NCI-H748 treated with DMSO at 0.1 percent for 48 hours (cell line): Measurements from ENCODE around the gene PKN2.
"Not testable (repeated sequence)": the region's sequence is repeated elsewhere in the genome, so short reads cannot be mapped to it uniquely, and the experiment has no call there.

Experiments used
- DNase-seq: peaks from one replicate; lab custom pipeline; 2025; lab: John Stamatoyannopoulos, UW

Gene PKN2

DNA sequence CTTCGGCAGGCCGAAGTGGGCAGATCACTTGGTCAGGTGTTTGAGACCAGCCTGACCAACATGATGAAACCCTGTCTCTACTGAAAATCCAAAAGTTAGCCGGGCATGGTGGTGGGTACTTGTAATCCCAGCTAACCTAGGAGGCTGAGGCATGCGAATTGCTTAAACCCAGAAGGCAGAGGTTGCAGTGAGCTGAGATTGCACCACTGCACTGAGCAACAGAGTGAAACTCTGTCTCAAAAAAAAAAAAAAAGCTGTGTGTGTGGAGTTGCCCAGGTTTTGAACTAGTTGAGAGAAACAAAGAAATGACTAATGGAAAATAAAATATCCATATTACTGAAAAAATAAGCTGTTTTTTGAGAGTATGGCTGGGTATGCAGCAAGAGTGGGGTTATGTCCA lies 107.1 kb downstream of the PKN2 start:
- no peak for DNase-seq

DNA sequence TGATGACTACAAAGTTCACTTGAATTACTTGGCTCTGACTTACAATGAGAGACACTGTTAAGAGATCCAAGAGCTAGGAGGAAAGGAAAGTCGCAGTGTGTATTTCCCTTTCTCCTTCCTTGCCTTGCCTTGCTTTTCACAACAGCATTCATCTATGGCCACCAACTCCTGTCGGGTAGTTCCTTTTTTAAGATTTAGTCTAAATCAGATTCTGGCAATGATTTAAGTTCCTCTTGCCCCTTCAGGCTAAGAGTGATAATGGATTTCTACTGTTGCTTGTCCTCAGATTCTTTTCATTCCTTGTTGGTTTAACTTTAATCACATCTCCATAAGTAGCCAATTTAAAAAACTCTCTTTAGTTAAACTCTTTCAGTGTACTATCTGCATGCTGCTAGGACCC lies 115.4 kb downstream of the PKN2 start:
- DNase-seq: no peak

DNA sequence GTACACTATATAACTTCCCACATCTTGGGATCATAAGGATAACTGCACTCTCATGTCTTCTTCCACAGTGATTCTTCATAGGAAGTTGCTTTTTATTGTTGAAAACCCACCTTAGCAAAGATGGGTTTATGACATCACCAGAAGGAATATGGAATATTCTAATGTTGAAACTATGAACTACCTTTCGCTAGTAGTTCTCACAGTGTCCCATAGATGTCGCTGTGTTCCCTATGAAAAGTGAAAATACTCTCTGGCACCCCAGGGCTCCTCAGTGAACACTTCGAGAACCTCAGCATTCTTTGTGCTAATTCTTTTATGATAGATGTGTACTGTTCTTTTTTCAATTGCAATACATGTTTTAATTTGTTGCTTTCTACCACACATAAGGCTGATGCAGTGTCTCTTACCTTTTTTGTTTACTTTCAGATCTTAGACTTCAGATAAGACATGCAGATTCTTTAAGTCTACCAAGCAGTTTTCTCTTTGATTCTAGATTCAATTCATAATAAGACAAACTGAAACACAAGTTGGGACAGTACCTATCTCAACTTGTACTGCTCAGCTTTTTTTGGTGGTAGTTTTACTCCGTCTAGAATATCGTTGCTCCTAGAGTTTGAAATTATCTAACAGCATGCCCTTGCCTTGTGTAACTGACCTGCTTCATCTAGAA lies 116.4 kb downstream of the PKN2 start:
- no peak for DNase-seq

DNA sequence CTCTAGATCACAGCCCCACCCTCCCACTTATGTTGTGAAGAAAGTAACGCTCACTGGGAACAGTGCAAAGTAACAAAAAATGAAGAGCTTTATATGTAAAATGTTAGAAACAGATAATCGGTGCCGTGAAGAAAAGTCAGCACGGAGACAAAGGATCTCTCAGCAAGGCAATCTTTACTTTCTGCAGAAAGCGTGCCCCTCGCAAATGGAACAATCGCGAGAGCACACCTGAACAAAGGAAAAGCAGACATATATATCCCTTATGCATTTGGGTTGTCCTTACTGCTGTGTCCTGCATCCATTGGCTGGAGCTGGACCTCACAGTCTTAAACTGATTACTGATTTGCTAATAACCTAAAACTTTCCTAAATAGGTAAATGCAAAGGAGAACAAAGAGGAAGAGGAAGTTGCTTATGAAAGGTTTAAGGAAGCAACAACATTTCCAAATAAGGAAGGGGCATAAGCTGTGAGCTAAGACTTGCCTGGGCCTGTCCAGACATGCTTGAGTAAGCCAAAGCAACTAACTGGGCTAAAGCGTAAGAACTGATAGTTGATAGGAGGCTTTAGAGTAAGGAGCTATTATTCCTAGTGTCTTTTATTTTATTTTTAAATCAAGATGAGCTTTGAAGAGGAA lies 117.6 kb downstream of the PKN2 start:
- no peak for DNase-seq

GRCh38 chr1:88802404-88802803 lies 118.3 kb downstream of the PKN2 start:
- DNase-seq: no peak

- DNase-seq: no peak
Measured at GRCh38 chr1:88802950-88803349, 118.9 kb downstream of the PKN2 start.

GRCh38 chr1:88803444-88803843 lies 119.4 kb downstream of the PKN2 start:
- DNase-seq: no peak

DNA sequence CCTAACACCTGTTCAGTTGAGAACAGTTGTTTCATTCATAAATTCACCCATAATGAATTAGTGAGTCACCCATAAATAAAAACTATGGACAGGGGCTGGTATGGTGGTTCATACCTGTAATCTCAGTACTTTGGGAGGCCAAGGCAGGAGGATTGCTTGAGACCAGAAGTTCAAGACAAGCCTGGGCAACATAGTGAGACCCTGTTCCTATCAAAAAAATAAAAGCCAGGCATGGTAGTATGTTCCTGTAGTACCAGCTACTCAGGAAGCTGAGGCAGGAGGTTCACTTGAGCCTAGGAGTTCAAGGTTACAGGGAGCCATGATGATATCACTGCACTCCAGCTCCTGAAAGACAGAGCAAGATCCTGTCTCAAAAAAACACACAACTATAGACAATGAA lies 128.3 kb downstream of the PKN2 start:
- DNase-seq: no peak

DNA sequence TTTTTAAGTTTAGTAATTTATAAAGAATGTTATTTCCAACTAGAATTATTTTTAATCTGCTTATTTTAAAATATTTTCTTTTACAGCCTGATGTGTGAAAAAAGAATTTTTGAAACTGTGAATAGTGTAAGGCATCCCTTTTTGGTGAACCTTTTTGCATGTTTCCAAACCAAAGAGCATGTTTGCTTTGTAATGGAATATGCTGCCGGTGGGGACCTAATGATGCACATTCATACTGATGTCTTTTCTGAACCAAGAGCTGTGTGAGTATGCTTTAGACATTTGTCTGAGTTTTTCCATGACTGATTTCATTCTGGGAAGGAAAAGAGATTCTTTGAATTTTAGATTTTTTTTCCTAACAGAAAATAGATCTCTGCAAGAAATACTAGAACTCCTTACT lies 129.4 kb downstream of the PKN2 start:
- no peak for DNase-seq

DNA sequence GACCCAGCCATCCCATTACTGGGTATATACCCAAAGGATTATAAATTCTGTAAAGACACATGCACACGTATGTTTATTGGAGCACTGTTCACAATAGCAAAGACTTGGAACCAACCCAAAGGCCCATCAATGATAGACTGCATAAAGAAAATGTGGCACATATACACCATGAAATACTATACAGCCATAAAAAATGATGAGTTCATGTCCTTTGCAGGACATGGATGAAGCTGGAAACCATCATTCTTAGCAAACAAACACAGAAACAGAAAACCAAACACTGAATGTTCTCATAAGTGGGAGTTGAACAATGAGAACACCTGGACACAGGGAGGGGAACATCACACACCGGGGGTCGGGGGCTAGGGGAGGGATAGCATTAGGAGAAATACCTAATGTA lies 135.6 kb downstream of the PKN2 start:
- DNase-seq: not testable (repeated sequence)

- DNase-seq: no peak
Measured at GRCh38 chr1:88825721-88826120, 141.6 kb downstream of the PKN2 start.

DNA sequence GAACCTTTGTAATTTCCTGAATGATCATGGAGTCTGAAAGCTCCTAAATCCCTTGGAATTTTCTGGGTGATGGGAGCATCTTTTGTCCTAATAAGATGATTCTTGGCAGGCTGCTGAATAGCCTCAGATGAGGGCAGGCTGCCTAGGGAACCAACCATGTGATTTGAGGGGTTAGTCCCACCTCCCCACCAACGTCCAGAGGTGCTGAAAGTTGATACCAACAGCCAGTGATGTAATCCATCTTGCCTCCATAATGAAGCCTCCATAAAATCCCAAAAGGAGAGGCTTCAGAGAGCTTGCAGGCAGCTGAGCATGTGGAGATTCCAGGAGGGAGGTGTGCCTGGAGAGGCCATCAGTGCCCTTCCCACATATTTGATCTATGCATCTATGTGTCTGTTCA lies 163.6 kb downstream of the PKN2 start:
- no peak for DNase-seq

DNA sequence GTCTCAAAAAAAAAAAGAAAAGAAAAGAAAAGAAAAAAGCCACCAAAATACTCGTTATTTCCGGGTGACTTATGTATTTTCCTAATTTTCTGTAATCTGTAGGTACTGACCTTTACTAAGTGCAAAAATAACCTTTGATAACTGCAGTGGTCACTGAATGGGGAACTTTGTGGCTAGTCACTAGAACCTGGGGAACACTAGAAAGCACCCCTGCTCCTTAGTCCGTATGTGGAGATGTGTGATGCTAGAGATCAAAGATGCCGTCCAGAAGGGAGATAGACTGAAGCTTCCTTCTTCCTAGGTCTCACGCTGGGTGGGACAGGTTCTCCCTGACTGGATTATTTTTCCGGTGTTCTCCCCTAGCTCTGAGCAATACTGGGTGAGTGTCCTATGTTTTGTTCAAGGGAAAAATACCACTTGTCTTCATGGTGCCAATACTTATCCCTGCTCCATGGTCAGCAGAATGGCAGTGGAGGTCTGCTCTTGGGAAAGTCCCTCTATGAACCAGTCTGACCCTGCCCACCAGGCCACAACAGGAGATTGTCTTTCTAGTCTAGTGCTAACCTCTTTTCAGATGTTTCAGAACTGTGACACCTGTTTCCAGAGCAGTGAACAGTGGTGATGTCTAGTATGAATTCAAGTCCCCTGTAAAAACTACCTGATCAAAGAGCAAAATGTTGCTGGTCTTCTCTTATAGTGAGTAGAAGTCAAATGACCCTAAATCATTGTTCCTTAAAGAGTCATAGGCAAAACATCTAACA lies 167.4 kb downstream of the PKN2 start:
- DNase-seq: no peak

DNA sequence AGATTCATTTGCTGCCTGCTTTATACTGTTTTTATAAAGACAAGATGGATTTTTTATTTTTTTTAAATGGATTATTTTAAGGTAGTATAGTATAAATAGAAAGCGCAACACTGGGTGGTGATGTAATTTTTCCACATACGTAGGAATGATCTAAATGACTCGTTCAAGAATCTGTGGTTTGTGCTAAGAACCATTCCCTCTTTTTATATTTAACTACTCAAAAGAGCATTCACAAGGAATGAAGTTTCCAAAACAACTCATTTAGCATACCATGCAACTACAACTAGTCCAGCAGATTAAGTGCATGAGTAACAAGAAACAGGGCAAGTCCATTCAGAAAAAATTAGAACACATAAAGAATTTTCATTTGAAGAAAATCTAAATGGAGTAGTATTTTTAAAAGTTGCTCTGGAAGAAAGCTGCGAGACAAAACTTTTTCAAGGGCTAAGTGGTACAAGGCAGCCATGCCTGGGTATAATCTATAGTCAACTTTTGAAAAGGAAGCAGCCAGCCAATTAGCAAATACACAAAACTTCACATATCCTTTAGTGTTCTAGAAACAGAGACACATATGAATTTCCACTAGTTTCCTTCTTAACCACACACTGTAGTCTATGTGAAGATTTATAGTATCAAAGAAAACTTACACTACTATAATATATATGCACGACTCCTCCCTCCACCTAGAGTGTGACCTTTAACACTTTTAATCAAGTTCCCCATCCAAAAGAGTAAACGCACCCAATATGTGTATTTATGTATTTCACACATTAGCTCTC lies 183.9 kb downstream of the PKN2 start:
- DNase-seq: no peak

GRCh38 chr1:88869644-88870043 lies 185.6 kb downstream of the PKN2 start:
- DNase-seq: not testable (repeated sequence)

- DNase-seq: no peak
Measured at GRCh38 chr1:88873737-88874349, 189.8 kb downstream of the PKN2 start.

GRCh38 chr1:88875595-88875994 lies 191.5 kb downstream of the PKN2 start:
- DNase-seq: no peak

GRCh38 chr1:88876573-88877365 lies 192.7 kb downstream of the PKN2 start:
- no peak for DNase-seq

DNA sequence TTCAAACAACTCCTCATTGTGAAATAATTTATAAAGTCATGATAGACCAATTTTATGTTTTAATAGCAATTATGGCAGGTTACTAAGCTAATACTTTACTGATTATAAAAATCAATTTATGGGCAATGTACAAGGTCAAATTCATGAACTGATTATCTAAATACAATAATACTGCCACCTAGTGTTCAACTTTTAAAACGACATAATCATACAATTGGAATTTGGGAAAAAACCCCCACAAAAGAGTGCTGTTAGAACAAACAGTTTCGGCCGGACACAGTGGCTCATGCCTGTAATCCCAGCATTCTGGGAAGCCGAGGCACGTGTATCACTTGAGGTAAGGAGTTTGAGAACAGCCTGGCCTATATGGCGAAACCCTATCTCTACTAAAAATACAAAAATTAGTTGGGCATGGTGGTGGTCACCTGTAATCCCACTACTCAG lies 193.3 kb downstream of the PKN2 start:
- peak; percentile 4 for DNase-seq

DNA sequence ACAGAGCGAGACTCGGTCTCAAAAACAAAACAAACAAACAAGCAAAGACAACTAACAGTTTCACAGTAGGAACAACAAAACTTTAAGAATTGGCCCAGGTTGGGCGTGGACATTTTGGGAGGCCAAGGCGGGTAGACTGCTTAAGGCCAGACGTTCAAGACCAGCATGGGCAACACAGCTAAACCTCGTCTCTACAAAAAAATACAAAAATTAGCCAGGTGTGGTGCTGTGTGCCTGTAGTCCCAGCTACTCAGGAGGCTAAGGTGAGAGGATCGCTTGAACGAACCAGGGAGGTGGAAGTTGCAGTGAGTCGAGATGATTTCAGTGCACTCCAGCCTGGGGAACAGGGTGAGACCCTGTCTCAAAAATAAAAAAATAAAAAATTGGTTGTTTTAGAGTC lies 193.8 kb downstream of the PKN2 start:
- DNase-seq: no peak

DNA sequence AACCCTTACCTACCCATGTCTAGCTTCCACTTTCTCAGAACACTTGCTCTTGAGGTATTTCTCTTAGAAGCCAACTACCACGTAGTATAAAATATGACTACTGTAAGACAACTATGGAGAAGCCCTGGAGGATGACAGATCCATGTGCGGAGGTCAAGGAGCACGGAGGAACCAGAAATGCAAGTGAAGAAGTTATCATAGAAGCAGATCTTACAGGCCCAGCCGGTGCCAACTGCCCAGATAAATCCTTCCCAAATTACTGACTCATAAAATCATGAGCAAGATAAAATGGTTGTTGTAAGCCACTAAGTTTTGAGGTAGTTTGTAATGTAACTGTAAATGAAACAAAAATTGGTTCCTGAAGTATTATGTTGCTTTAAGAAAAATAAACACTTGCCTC lies 194.7 kb downstream of the PKN2 start:
- no peak for DNase-seq
